A549 (cell line): ENCODE measurements around the gene ARL15. TPM values are rescaled to one million over a fixed set of nuclear protein-coding genes. Genes with fewer than 3 reads are reported as not detected.

Experiments
- ATAC-seq, 2 experiments: fragments of 200-7000 bp in 1 of 2; fragments of >200 bp in 1 of 2; cut with Nextera tagmentation in 1 of 2; cut with Tn5 transposase in 1 of 2; 3 replicates each; pipeline versions ENCODE4 v1.8.0 to v1.9.1; 2018 to 2020; ENCODE audit warnings: mild to moderate bottlenecking in 1 of 2, moderate library complexity in 1 of 2
- CTCF ChIA-PET: fragments of 300-600 bp; sonication (Branson Sonifier 250); formaldehyde crosslinking; extraction: SDS; loops from one replicate; lab custom pipeline; 2021; ENCODE audit warnings: antibody characterized with exemption, inconsistent platforms; lab: Yijun Ruan, JAX
- POLR2A ChIA-PET: fragments of 350-600 bp; formaldehyde crosslinking; extraction: SDS; loops from one replicate; lab custom pipeline; 2021; ENCODE audit warnings: antibody characterized with exemption, inconsistent platforms; lab: Yijun Ruan, JAX
- DNase-seq, 2 experiments: peaks; one replicate each; pipeline versions ENCODE4 v3.0.0 to v3.0.0-alpha.2; 2011 to 2016; ENCODE audit warnings: low read depth in 1 of 2, low spot score in 1 of 2
- FAIRE-seq: peaks from 2 replicates; lab custom pipeline; 2011; peaks lifted over from hg19 to GRCh38; lab: Jason Lieb, UNC
- H3K27ac ChIP-seq, 2 experiments: fragments of >200 bp; sonication (Bioruptor Twin); formaldehyde crosslinking; 3 replicates each; pipeline ENCODE4 v1.5.1; 2016 to 2017
- H3K4me1 ChIP-seq: fragments of >200 bp; sonication (Bioruptor Twin); formaldehyde crosslinking; 3 replicates; pipeline ENCODE4 v1.6.1; 2016
- H3K4me2 ChIP-seq: fragments of >200 bp; sonication (Bioruptor Twin); formaldehyde crosslinking; 3 replicates; pipeline ENCODE4 v1.6.1; 2016
- H3K4me3 ChIP-seq: fragments of >200 bp; sonication (Bioruptor Twin); formaldehyde crosslinking; 3 replicates; pipeline ENCODE4 v1.5.1; 2016
- H3K9me3 ChIP-seq: fragments of >200 bp; sonication (Bioruptor Twin); formaldehyde crosslinking; 3 replicates; pipeline ENCODE4 v1.6.1; 2016
- BHLHE40 ChIP-seq: IDR thresholded peaks from 2 replicates; pipeline ENCODE4 v1.6.1; 2012; ENCODE audit warnings: low read depth, low read length, inconsistent platforms
- CBX2 ChIP-seq: fragments of 200-600 bp; sonication (generic); IDR thresholded peaks from 2 replicates; pipeline ENCODE4 v1.6.1; 2016; ENCODE audit warnings: low read depth, mild to moderate bottlenecking, borderline replicate concordance
- CEBPB ChIP-seq, 2 experiments: fragments of >200 bp in 1 of 2; sonication (Bioruptor Twin) in 1 of 2; formaldehyde crosslinking in 1 of 2; IDR thresholded peaks; 2 replicates each; pipeline ENCODE4 v1.6.1; 2012 to 2016
- CHD2 ChIP-seq: fragments of 150-350 bp; IDR thresholded peaks from 2 replicates; pipeline ENCODE4 v1.6.1; 2014; ENCODE audit warnings: low read length; ENCODE audit not compliant: partially characterized antibody
- EHMT2 ChIP-seq: fragments of 200-600 bp; sonication (generic); IDR thresholded peaks from 2 replicates; pipeline ENCODE4 v1.6.1; 2016; ENCODE audit warnings: antibody characterized with exemption, low read depth, mild to moderate bottlenecking, moderate library complexity
- FOSB ChIP-seq: fragments of 250-450 bp; sonication (Bioruptor Pico); IDR thresholded peaks from 2 replicates; pipeline ENCODE4 v1.5.0; 2020; ENCODE audit warnings: mild to moderate bottlenecking, moderate library complexity
- FOSL2 ChIP-seq, 2 experiments: fragments of 450-650 bp in 1 of 2; fragments of >200 bp in 1 of 2; sonication (Bioruptor Twin) in 1 of 2; formaldehyde crosslinking; IDR thresholded peaks; 2 replicates each; pipeline versions ENCODE4 v1.5.0 to v1.6.1; 2016 to 2020; ENCODE audit warnings: mild to moderate bottlenecking in 1 of 2, moderate library complexity in 1 of 2
- FOXS1 ChIP-seq: fragments of 250-450 bp; sonication (Bioruptor Pico); IDR thresholded peaks from 2 replicates; pipeline ENCODE4 v1.5.0; 2020; ENCODE audit warnings: mild to moderate bottlenecking, moderate library complexity
- GATA3 ChIP-seq: IDR thresholded peaks from 2 replicates; pipeline ENCODE4 v1.6.1; 2012; ENCODE audit warnings: borderline replicate concordance
- HDAC2 ChIP-seq: fragments of 200-600 bp; sonication (generic); IDR thresholded peaks from 2 replicates; pipeline ENCODE4 v1.6.1; 2016
- HEYL ChIP-seq: fragments of 250-450 bp; sonication (Bioruptor Pico); IDR thresholded peaks from 2 replicates; pipeline ENCODE4 v1.8.0; 2021; ENCODE audit warnings: mild to moderate bottlenecking, moderate library complexity
- HOXA7 ChIP-seq: fragments of 250-450 bp; sonication (Bioruptor Pico); IDR thresholded peaks from 2 replicates; pipeline ENCODE4 v1.5.0; 2020; ENCODE audit warnings: mild to moderate bottlenecking, moderate library complexity
- HOXB13 ChIP-seq: fragments of 250-450 bp; sonication (Bioruptor Pico); IDR thresholded peaks from 2 replicates; pipeline ENCODE4 v1.5.0; 2020; ENCODE audit warnings: low read depth, mild to moderate bottlenecking, moderate library complexity
- KDM5A ChIP-seq: fragments of 200-600 bp; sonication (generic); IDR thresholded peaks from 2 replicates; pipeline ENCODE4 v1.6.1; 2016; ENCODE audit warnings: antibody characterized with exemption, mild to moderate bottlenecking
- RAD21 ChIP-seq, 2 experiments: fragments of >200 bp in 1 of 2; sonication (Bioruptor Twin) in 1 of 2; formaldehyde crosslinking in 1 of 2; IDR thresholded peaks in 1 of 2; conservative IDR thresholded peaks in 1 of 2; 2 replicates in 1 of 2; 3 replicates in 1 of 2; pipeline ENCODE4 v1.6.1; 2012 to 2018; ENCODE audit warnings: inconsistent platforms in 1 of 2
- RFX5 ChIP-seq: fragments of 450-650 bp; IDR thresholded peaks from 2 replicates; pipeline ENCODE4 v1.7.1; 2014; ENCODE audit warnings: antibody characterized with exemption, mild to moderate bottlenecking, moderate library complexity
- RNF2 ChIP-seq: fragments of 200-600 bp; sonication (generic); IDR thresholded peaks from 2 replicates; pipeline ENCODE4 v1.6.1; 2016; ENCODE audit warnings: low read depth, mild to moderate bottlenecking, antibody characterized with exemption, moderate library complexity, borderline replicate concordance
- SREBF2 ChIP-seq: fragments of 450-650 bp; IDR thresholded peaks from 2 replicates; pipeline ENCODE4 v1.6.1; 2014; ENCODE audit warnings: mild to moderate bottlenecking, moderate library complexity
- ZNF302 ChIP-seq: fragments of 250-450 bp; sonication (Bioruptor Pico); IDR thresholded peaks from 2 replicates; pipeline ENCODE4 v1.9.0; 2021; ENCODE audit warnings: inconsistent platforms, mild to moderate bottlenecking, moderate library complexity
- ZSCAN20 ChIP-seq: fragments of 250-450 bp; sonication (Bioruptor Pico); IDR thresholded peaks from 2 replicates; pipeline ENCODE4 v1.8.0; 2022; ENCODE audit warnings: mild to moderate bottlenecking, moderate library complexity
- WGBS: methylation state at CpG from one replicate; pipeline ENCODE4 v1.1.6; 2017; ENCODE audit errors: missing lambda C conversion rate; 5-methylcytosine and 5-hydroxymethylcytosine counted together
- polyA plus RNA-seq, 4 experiments: library from polyadenylated mRNA; depleted of rRNA in 3 of 4; stranded (reverse); fragments of >200 nt; fragmentation: RNase III in 1 of 4; extraction: RNeasy Plus Mini Kit Qiagen cat#74134 plus additional on column Dnase treatment in 1 of 4; gene quantifications; 2 replicates in 3 of 4; 3 replicates in 1 of 4; pipeline ENCODE4 v1.2.3, GENCODE V29; 2011 to 2017
- TF ChIP-seq, protein P1 (sequence below): IDR thresholded peaks from 2 replicates; pipeline ENCODE4 v1.6.1; 2012; ENCODE audit warnings: low read depth, borderline replicate concordance
- TF ChIP-seq, protein P2 (sequence below): fragments of 250-450 bp; sonication (Bioruptor Pico); IDR thresholded peaks from 2 replicates; pipeline ENCODE4 v1.5.0; 2020; ENCODE audit warnings: low read depth, mild to moderate bottlenecking, moderate library complexity
- TF ChIP-seq, protein P3 (sequence below): IDR thresholded peaks from 2 replicates; pipeline ENCODE4 v1.6.1; 2012
- TF ChIP-seq, protein P4 (sequence below): fragments of >200 bp; sonication (Bioruptor Twin); formaldehyde crosslinking; IDR thresholded peaks from 3 replicates; pipeline ENCODE4 v1.5.1; 2016

Gene ARL15
- polyA plus RNA-seq, 2 of the 4 experiments (the other 2 are of a cell fraction), result 11.8 to 12.1 TPM

DNA sequence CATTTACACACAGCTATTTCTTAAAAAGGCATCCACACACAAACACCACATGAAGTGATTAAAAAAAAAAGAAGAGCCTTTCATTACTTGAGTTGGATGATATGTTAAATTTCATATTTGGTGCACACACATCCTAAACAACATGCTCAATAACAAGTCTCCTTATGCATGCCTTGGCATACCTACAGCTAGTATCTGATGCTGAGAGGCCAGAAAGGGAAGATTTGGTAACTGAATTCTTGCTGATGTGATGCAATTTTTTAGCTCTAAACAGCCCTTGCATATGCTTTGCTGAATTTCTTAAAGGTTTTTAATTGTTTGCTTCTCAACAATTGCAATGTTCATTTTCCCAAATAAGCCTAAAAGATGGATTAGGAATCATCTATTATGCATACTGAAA lies 338.8 kb downstream of the ARL15 start:
- FAIRE-seq (no peak), ATAC-seq (no peak), DNase-seq (no peak)
- Histone ChIP-seq H3K4me1 (no peaks in the 10 kb centered on the region), H3K27ac (no peak overlapping the region), H3K9me3 (no peaks in the 10 kb centered on the region), H3K4me3 (no peak overlapping the region), H3K4me2 (no peak overlapping the region)
- ChIA-PET CTCF (no interaction called here), POLR2A (no interaction called here)
- no peak for TF ChIP-seq BHLHE40
- TF ChIP-seq RFX5, result no peak
- TF ChIP-seq FOXS1, result no peak
- TF ChIP-seq, protein P1, sequence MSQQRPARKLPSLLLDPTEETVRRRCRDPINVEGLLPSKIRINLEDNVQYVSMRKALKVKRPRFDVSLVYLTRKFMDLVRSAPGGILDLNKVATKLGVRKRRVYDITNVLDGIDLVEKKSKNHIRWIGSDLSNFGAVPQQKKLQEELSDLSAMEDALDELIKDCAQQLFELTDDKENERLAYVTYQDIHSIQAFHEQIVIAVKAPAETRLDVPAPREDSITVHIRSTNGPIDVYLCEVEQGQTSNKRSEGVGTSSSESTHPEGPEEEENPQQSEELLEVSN, result no peak
- no peak for TF ChIP-seq SREBF2
- no peak for TF ChIP-seq CEBPB (IDR thresholded peaks at IDR 0.05)

DNA sequence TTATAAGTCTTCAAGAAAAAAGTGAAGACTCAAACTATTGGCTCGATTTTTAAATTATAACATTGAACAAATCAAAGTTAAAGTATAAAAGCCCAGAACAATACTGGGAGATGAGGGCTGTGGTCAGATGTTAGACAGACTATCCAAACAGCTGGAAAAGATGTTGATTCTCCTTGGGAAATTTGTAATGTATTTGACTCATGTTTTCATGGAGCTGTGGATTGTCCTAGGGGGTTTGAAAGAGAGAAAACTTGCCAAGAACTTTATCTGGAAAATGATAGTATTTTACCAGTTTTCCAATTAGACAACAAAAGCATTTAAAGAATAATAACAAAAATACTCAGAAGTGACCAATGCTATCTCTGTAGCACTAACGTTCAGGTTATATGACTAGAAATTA lies 339.2 kb downstream of the ARL15 start:
- no peak overlapping the region for H3K27ac ChIP-seq
- H3K4me1 ChIP-seq, result no peaks in the 10 kb centered on the region
- WGBS, result 32% methylated on average over 2 of the region's 2 CpGs
- ChIA-PET CTCF (no interaction called here), POLR2A (no interaction called here)
- no peak overlapping the region for H3K4me3 ChIP-seq
- no peak for TF ChIP-seq FOSB (CRISPR knock-in tag)
- TF ChIP-seq BHLHE40, result no peak
- TF ChIP-seq, protein P2, sequence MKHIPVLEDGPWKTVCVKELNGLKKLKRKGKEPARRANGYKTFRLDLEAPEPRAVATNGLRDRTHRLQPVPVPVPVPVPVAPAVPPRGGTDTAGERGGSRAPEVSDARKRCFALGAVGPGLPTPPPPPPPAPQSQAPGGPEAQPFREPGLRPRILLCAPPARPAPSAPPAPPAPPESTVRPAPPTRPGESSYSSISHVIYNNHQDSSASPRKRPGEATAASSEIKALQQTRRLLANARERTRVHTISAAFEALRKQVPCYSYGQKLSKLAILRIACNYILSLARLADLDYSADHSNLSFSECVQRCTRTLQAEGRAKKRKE (CRISPR knock-in tag), result no peak
- TF ChIP-seq HOXB13, result no peak
- no peak for TF ChIP-seq EHMT2
- TF ChIP-seq, protein P3, sequence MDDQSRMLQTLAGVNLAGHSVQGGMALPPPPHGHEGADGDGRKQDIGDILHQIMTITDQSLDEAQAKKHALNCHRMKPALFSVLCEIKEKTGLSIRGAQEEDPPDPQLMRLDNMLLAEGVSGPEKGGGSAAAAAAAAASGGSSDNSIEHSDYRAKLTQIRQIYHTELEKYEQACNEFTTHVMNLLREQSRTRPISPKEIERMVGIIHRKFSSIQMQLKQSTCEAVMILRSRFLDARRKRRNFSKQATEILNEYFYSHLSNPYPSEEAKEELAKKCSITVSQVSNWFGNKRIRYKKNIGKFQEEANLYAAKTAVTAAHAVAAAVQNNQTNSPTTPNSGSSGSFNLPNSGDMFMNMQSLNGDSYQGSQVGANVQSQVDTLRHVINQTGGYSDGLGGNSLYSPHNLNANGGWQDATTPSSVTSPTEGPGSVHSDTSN, result no peak
- no peak for FAIRE-seq
- no peaks in the 10 kb centered on the region for H3K9me3 ChIP-seq
- no peak overlapping the region for H3K4me2 ChIP-seq
- no peak for ATAC-seq
- no peak for DNase-seq

DNA sequence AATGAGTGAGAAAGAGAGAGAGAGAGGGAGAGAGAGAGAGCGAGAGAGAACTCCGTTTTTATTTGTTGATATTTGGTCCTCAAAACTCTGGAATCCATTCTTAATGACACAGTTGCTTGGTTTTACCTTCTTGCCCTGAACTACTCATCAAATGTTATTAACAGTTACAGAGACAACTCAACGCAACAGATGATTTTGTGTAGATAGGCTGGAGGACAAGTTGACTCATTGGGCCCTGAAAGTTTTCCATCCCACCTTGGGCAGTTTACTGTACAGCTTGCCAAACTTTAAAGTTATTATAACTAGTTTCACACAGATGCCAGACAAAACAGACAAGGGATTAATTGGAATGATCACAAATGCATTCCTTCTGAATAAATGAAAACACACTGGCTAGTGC lies 339.9 kb downstream of the ARL15 start:
- FAIRE-seq (no peak), DNase-seq (no peak), ATAC-seq (no peak)
- H3K4me1 ChIP-seq, result no peaks in the 10 kb centered on the region
- no peaks in the 10 kb centered on the region for H3K9me3 ChIP-seq
- no peak overlapping the region for H3K27ac ChIP-seq
- H3K4me2 ChIP-seq, result no peak overlapping the region
- no peak overlapping the region for H3K4me3 ChIP-seq
- CTCF ChIA-PET, result no interaction called here
- TF ChIP-seq ZSCAN20 (CRISPR knock-in tag) (no peak), HOXA7 (CRISPR knock-in tag) (no peak), ZNF302 (CRISPR knock-in tag) (no peak), CEBPB (IDR thresholded peaks at IDR 0.05) (no peak), HEYL (CRISPR knock-in tag) (no peak), EHMT2 (no peak), CBX2 (no peak), FOSL2 (IDR thresholded peaks at IDR 0.05) (no peak), FOSL2 (CRISPR knock-in tag; IDR thresholded peaks at IDR 0.05) (no peak), HDAC2 (no peak), RNF2 (no peak), RFX5 (no peak), GATA3 (no peak), HOXB13 (no peak), KDM5A (no peak), CHD2 (no peak), RAD21 (conservative IDR thresholded peaks at IDR 0.05 in 1 of 2, IDR thresholded peaks at IDR 0.05 in 1 of 2) (no peak)
- TF ChIP-seq, protein P4, sequence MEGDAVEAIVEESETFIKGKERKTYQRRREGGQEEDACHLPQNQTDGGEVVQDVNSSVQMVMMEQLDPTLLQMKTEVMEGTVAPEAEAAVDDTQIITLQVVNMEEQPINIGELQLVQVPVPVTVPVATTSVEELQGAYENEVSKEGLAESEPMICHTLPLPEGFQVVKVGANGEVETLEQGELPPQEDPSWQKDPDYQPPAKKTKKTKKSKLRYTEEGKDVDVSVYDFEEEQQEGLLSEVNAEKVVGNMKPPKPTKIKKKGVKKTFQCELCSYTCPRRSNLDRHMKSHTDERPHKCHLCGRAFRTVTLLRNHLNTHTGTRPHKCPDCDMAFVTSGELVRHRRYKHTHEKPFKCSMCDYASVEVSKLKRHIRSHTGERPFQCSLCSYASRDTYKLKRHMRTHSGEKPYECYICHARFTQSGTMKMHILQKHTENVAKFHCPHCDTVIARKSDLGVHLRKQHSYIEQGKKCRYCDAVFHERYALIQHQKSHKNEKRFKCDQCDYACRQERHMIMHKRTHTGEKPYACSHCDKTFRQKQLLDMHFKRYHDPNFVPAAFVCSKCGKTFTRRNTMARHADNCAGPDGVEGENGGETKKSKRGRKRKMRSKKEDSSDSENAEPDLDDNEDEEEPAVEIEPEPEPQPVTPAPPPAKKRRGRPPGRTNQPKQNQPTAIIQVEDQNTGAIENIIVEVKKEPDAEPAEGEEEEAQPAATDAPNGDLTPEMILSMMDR, result no peak
- TF ChIP-seq, protein P2 (CRISPR knock-in tag), result no peak
- POLR2A ChIA-PET, result no interaction called here
- 82% methylated on average over 3 of the region's 3 CpGs for WGBS
